Measurements from ENCODE around the gene CENATAC. TPM values are rescaled to one million over a fixed set of nuclear protein-coding genes. Genes with fewer than 3 reads are reported as not detected.
A peak's percentile ranks its signal among the peaks of the same experiment; 100 is the strongest.

The CENATAC gene
- total RNA-seq, 1 experiment from 2014 or later = 55.2 TPM

DNA sequence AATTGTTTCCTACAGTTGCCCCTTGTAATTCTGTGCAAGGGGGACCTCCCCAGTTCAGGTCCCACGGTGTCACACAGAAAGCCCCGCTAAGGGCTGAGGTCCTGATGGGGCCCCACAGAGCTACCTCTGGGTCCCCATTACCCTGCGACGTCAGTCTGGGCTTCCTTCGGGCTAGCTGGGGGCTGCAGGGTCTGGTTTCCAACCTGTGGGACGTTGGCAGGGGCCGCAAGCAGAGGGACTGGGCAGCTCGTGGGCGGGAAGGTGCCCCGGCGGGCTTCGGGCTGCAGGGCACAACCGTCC, 32.0 kb downstream of the CENATAC start:
- peak overlapping the region in 1 of 3 experiments; percentile 1; a peak in 1 of 7 replicates for H3K27ac Mint-ChIP-seq
- peak overlapping the region; percentile 80 for H3K9ac ChIP-seq (ENCODE audit: extremely low read depth, insufficient read length, low read length)

More for the DNA sequence above, 32.0 kb downstream of the CENATAC start:
- peak overlapping the region; percentile 47 for H3K4me2 ChIP-seq (ENCODE audit: insufficient read depth, insufficient read length, low read length)
- no peak overlapping the region for H4K5ac ChIP-seq (ENCODE audit: insufficient read length, low read depth, low read length)
- peaks cover 18 to 39% (median 37%) of the 10 kb centered on the region in 3 experiments for H3K36me3 Mint-ChIP-seq (ENCODE audit: insufficient read depth in 1 of 3, low read depth in 3 of 3)
- H4K20me1 ChIP-seq (ENCODE audit: control insufficient read depth, insufficient read depth, insufficient read length) = no peaks in the 10 kb centered on the region
- no peaks in the 10 kb centered on the region for H3K79me2 ChIP-seq (ENCODE audit: insufficient read depth, low read length)
- H3K9me3 Mint-ChIP-seq = no peaks in the 10 kb centered on the region
- H2BK20ac ChIP-seq (ENCODE audit: low read depth, low read length, poor library complexity, severe bottlenecking) = no peak overlapping the region
- H3K27me3 Mint-ChIP-seq (ENCODE audit: low read depth) = no peaks in the 10 kb centered on the region; the same call in 1 of the 2 replicates
- no peak overlapping the region for H3K4ac ChIP-seq (ENCODE audit: low read depth, low read length)
- peak overlapping the region; percentile 79 to 83 for H3K4me3 Mint-ChIP-seq
- peaks cover 14% of the 10 kb centered on the region for H3K23me2 ChIP-seq (ENCODE audit: insufficient read length, low read depth, low read length, poor library complexity, severe bottlenecking)
- H3K18ac ChIP-seq (ENCODE audit: insufficient read length, low read depth, low read length) = no peak overlapping the region
- H3K27ac ChIP-seq (ENCODE audit: insufficient read length, low read depth, low read length) = no peak overlapping the region
- no peak overlapping the region for H2BK5ac ChIP-seq (ENCODE audit: insufficient read length, low read length)
- H3K23ac ChIP-seq (ENCODE audit: insufficient read length, low read depth, low read length) = no peak overlapping the region
- no peak overlapping the region for H2AFZ ChIP-seq (ENCODE audit: low read length)
- no peak overlapping the region for H3K56ac ChIP-seq (ENCODE audit: insufficient read length, low read depth, low read length)
- H3K9me3 ChIP-seq (ENCODE audit: control insufficient read depth, low read depth, low read length) = no peaks in the 10 kb centered on the region
- no peak overlapping the region for H2BK120ac ChIP-seq (ENCODE audit: low read depth, low read length, poor library complexity, severe bottlenecking)
- peaks cover 20 to 21% of the 10 kb centered on the region in 2 experiments for H3K4me1 Mint-ChIP-seq
- H3K27me3 ChIP-seq (ENCODE audit: insufficient read depth, low read length) = no peaks in the 10 kb centered on the region
- no CpG with 5 or more reads among the region's 13 CpGs for WGBS (ENCODE audit: extremely low coverage, insufficient read length, low lambda C conversion rate)
- no peak overlapping the region for H3T11ph ChIP-seq (ENCODE audit: low read length)
- no peak overlapping the region for H4K8ac ChIP-seq (replicated peaks; ENCODE audit: insufficient read length, low read depth, low read length)
- no peak overlapping the region for H2AK5ac ChIP-seq (ENCODE audit: insufficient read length, low read length)
- no peak for DNase-seq
- H4K91ac ChIP-seq (ENCODE audit: insufficient read length, low read depth, low read length) = no peak overlapping the region
- no peak overlapping the region for H2BK12ac ChIP-seq (ENCODE audit: insufficient read length, low read depth, low read length)
- peaks cover 3% of the 10 kb centered on the region for H3K79me1 ChIP-seq (ENCODE audit: insufficient read depth, low read depth, low read length, poor library complexity, severe bottlenecking)
- H2BK15ac ChIP-seq (ENCODE audit: low read depth, low read length) = no peak overlapping the region
- peaks cover 8% of the 10 kb centered on the region; the same call in 1 of the 2 replicates for H3K4me1 ChIP-seq (ENCODE audit: insufficient read depth, low read length)
- H3K14ac ChIP-seq (ENCODE audit: insufficient read depth, low read length) = peak overlapping the region; percentile 43; the same call in 1 of the 2 replicates
- TF ChIP-seq, protein P1, sequence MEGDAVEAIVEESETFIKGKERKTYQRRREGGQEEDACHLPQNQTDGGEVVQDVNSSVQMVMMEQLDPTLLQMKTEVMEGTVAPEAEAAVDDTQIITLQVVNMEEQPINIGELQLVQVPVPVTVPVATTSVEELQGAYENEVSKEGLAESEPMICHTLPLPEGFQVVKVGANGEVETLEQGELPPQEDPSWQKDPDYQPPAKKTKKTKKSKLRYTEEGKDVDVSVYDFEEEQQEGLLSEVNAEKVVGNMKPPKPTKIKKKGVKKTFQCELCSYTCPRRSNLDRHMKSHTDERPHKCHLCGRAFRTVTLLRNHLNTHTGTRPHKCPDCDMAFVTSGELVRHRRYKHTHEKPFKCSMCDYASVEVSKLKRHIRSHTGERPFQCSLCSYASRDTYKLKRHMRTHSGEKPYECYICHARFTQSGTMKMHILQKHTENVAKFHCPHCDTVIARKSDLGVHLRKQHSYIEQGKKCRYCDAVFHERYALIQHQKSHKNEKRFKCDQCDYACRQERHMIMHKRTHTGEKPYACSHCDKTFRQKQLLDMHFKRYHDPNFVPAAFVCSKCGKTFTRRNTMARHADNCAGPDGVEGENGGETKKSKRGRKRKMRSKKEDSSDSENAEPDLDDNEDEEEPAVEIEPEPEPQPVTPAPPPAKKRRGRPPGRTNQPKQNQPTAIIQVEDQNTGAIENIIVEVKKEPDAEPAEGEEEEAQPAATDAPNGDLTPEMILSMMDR (conservative IDR thresholded peaks at IDR 0.05) = no peak
